Measurements from ENCODE around the gene MRPL34.

The MRPL34 gene

GRCh38 chr19:17329366-17330261, 23.9 kb downstream of the MRPL34 start:
- no peak for DNase-seq

GRCh38 chr19:17330262-17331044, 24.8 kb downstream of the MRPL34 start:
- DNase-seq = no peak

GRCh38 chr19:17331045-17331558, 25.4 kb downstream of the MRPL34 start:
- DNase-seq = no peak

GRCh38 chr19:17332360-17332676, 26.6 kb downstream of the MRPL34 start:
- no peak for DNase-seq

GRCh38 chr19:17332677-17333581, 27.3 kb downstream of the MRPL34 start:
- DNase-seq = no peak

GRCh38 chr19:17333611-17334413, 28.1 kb downstream of the MRPL34 start:
- DNase-seq = no peak

- DNase-seq = peak; percentile 91
Observed at GRCh38 chr19:17334414-17335409, 29.0 kb downstream of the MRPL34 start, which contains the start of gene ANO8. ANO8 (minus strand) TSS chr19:17334855; CDS start chr19:17334670, 185 bp downstream.

GRCh38 chr19:17335575-17335974, 29.9 kb downstream of the MRPL34 start:
- DNase-seq = no peak

GRCh38 chr19:17336872-17337674, 31.4 kb downstream of the MRPL34 start, which contains the start of gene GTPBP3:
GTPBP3 (plus strand) TSS chr19:17337553; CDS start chr19:17337612, 59 bp downstream.
- DNase-seq = peak; percentile 97

- no peak for DNase-seq
Observed at GRCh38 chr19:17337675-17338432, 32.2 kb downstream of the MRPL34 start.

- no peak for DNase-seq
Observed at GRCh38 chr19:17338433-17339078, 32.9 kb downstream of the MRPL34 start.

- DNase-seq = no peak
Observed at GRCh38 chr19:17339088-17339741, 33.5 kb downstream of the MRPL34 start.

GRCh38 chr19:17340302-17340870, 34.7 kb downstream of the MRPL34 start:
- DNase-seq = no peak

GRCh38 chr19:17340871-17341357, 35.2 kb downstream of the MRPL34 start:
- DNase-seq = no peak

GRCh38 chr19:17341386-17341785, 35.7 kb downstream of the MRPL34 start:
- no peak for DNase-seq

- DNase-seq = no peak
Observed at GRCh38 chr19:17341845-17342244, 36.2 kb downstream of the MRPL34 start.

- DNase-seq = peak; percentile 19
Observed at GRCh38 chr19:17346109-17346671, 40.5 kb downstream of the MRPL34 start.
